RWPE1 (cell line): ENCODE measurements around the gene SYNGAP1.

Source experiments
- CTCF ChIA-PET: fragments of 350-600 bp; sonication (Branson Sonifier 250); formaldehyde crosslinking; extraction: SDS; loops from one replicate; lab custom pipeline; 2021; lab: Yijun Ruan, JAX
- POLR2A ChIA-PET: fragments of 400-600 bp; formaldehyde crosslinking; extraction: SDS; loops from one replicate; lab custom pipeline; 2020; ENCODE audit warnings: antibody characterized with exemption; ENCODE audit not compliant: low non-redundant PET; lab: Yijun Ruan, JAX
- DNase-seq: peaks from one replicate; pipeline ENCODE4 v3.0.0; 2012; ENCODE audit warnings: low spot score
- H3K27ac ChIP-seq: fragments of 450-650 bp; 2 replicates; pipeline ENCODE4 v1.5.1; 2017
- CTCF ChIP-seq: fragments of 450-650 bp; conservative IDR thresholded peaks from 2 replicates; pipeline ENCODE4 v1.5.1; 2017; ENCODE audit warnings: low read depth, mild to moderate bottlenecking

Gene SYNGAP1

GRCh38 chr6:33431880-33432541 is 12.1 kb downstream of the SYNGAP1 start:
- CTCF ChIA-PET = interaction anchor here (0.8 kb wide), 1 partner anchor 139 kb away, joined by 4 read pairs; no protein-coding TSS in a partner anchor
- H3K27ac ChIP-seq = peak overlapping the region; percentile 46; the same call in 1 of the 2 replicates
- no peak for TF ChIP-seq CTCF
- POLR2A ChIA-PET = interaction anchor here (0.6 kb wide), 1 partner anchor 23 kb away, joined by 5 read pairs; no protein-coding TSS in a partner anchor
- no peak for DNase-seq

- no peak for TF ChIP-seq CTCF
- no peak for DNase-seq
- ChIA-PET CTCF (no interaction called here), POLR2A (no interaction called here)
- peak overlapping the region; percentile 12; the same call in 1 of the 2 replicates for H3K27ac ChIP-seq
Observed at GRCh38 chr6:33432546-33432945, 12.7 kb downstream of the SYNGAP1 start.

GRCh38 chr6:33433001-33433543 is 13.2 kb downstream of the SYNGAP1 start:
- no peak for DNase-seq

GRCh38 chr6:33433544-33434191 is 13.8 kb downstream of the SYNGAP1 start:
- 0 out of 2 replicates have a peak overlapping the region, but pooled peaks have one; percentile 18 for H3K27ac ChIP-seq
- CTCF ChIA-PET = no interaction called here
- no peak for TF ChIP-seq CTCF
- POLR2A ChIA-PET = no interaction called here
- no peak for DNase-seq

More at GRCh38 chr6:33433001-33433543, 13.2 kb downstream of the SYNGAP1 start:
- H3K27ac ChIP-seq = peak overlapping the region; percentile 18; the same call in 1 of the 2 replicates
- ChIA-PET CTCF (no interaction called here), POLR2A (no interaction called here)
- TF ChIP-seq CTCF = no peak

GRCh38 chr6:33434961-33435360 is 15.1 kb downstream of the SYNGAP1 start:
- ChIA-PET POLR2A (no interaction called here), CTCF (no interaction called here)
- DNase-seq = no peak
- H3K27ac ChIP-seq = peak overlapping the region; percentile 15; the same call in 1 of the 2 replicates
- no peak for TF ChIP-seq CTCF

- no peak for TF ChIP-seq CTCF
- CTCF ChIA-PET = no interaction called here
- H3K27ac ChIP-seq = no peak overlapping the region
- DNase-seq = no peak
- POLR2A ChIA-PET = no interaction called here
Observed at GRCh38 chr6:33437666-33438065, 17.8 kb downstream of the SYNGAP1 start.
